ENCODE results near the gene PLA2R1.

- TF ChIP-seq, protein P1, sequence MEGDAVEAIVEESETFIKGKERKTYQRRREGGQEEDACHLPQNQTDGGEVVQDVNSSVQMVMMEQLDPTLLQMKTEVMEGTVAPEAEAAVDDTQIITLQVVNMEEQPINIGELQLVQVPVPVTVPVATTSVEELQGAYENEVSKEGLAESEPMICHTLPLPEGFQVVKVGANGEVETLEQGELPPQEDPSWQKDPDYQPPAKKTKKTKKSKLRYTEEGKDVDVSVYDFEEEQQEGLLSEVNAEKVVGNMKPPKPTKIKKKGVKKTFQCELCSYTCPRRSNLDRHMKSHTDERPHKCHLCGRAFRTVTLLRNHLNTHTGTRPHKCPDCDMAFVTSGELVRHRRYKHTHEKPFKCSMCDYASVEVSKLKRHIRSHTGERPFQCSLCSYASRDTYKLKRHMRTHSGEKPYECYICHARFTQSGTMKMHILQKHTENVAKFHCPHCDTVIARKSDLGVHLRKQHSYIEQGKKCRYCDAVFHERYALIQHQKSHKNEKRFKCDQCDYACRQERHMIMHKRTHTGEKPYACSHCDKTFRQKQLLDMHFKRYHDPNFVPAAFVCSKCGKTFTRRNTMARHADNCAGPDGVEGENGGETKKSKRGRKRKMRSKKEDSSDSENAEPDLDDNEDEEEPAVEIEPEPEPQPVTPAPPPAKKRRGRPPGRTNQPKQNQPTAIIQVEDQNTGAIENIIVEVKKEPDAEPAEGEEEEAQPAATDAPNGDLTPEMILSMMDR (IDR thresholded peaks at IDR 0.05; ENCODE audit: poor library complexity, severe bottlenecking), result no peak
- TF ChIP-seq POLR2AphosphoS5 (IDR thresholded peaks at IDR 0.05) (no peak), EZH2 (IDR thresholded peaks at IDR 0.05; ENCODE audit: borderline replicate concordance, insufficient read depth, low read length, poor library complexity, severe bottlenecking) (no peak), RAD21 (conservative IDR thresholded peaks at IDR 0.05) (no peak)
- TF ChIP-seq, protein P2, sequence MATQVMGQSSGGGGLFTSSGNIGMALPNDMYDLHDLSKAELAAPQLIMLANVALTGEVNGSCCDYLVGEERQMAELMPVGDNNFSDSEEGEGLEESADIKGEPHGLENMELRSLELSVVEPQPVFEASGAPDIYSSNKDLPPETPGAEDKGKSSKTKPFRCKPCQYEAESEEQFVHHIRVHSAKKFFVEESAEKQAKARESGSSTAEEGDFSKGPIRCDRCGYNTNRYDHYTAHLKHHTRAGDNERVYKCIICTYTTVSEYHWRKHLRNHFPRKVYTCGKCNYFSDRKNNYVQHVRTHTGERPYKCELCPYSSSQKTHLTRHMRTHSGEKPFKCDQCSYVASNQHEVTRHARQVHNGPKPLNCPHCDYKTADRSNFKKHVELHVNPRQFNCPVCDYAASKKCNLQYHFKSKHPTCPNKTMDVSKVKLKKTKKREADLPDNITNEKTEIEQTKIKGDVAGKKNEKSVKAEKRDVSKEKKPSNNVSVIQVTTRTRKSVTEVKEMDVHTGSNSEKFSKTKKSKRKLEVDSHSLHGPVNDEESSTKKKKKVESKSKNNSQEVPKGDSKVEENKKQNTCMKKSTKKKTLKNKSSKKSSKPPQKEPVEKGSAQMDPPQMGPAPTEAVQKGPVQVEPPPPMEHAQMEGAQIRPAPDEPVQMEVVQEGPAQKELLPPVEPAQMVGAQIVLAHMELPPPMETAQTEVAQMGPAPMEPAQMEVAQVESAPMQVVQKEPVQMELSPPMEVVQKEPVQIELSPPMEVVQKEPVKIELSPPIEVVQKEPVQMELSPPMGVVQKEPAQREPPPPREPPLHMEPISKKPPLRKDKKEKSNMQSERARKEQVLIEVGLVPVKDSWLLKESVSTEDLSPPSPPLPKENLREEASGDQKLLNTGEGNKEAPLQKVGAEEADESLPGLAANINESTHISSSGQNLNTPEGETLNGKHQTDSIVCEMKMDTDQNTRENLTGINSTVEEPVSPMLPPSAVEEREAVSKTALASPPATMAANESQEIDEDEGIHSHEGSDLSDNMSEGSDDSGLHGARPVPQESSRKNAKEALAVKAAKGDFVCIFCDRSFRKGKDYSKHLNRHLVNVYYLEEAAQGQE (IDR thresholded peaks at IDR 0.05; ENCODE audit: borderline replicate concordance), result no peak
These were observed 14.5 kb upstream of the PLA2R1 start for GRCh38 chr2:160076914-160077313.

Measured in neural cell (in vitro differentiated cells).